ENCODE results near the gene JAKMIP2. TPM values are rescaled to one million over a fixed set of nuclear protein-coding genes. Genes with fewer than 3 reads are reported as not detected.
"Not testable (repeated sequence)": the region's sequence is repeated elsewhere in the genome, so short reads cannot be mapped to it uniquely, and the experiment has no call there.

Gene JAKMIP2
- total RNA-seq, 1 experiment from 2014 or later: 10.9 TPM

- POLR2A ChIA-PET: no interaction called here
- Mint-ChIP-seq H3K27me3 (ENCODE audit: low read depth) (no peaks in the 10 kb centered on the region), H3K27ac (peak overlapping the region; percentile 3; the same call in 1 of the 2 replicates), H3K4me3 (no peak overlapping the region), H3K36me3 (peaks cover 14% of the 10 kb centered on the region), H3K4me1 (peaks cover 41% of the 10 kb centered on the region), H3K9me3 (peaks cover 6% of the 10 kb centered on the region)
- ATAC-seq: no peak
- CTCF ChIA-PET: no interaction called here
- no peak for DNase-seq (ENCODE audit: low spot score)
- TF ChIP-seq ZSCAN18 (CRISPR knock-in tag; IDR thresholded peaks at IDR 0.05): no peak
- TF ChIP-seq MLX (CRISPR knock-in tag; IDR thresholded peaks at IDR 0.05): no peak
Observed at GRCh38 chr5:147731431-147732290, 50.9 kb downstream of the JAKMIP2 start.

- peaks cover 8% of the 10 kb centered on the region for H3K36me3 Mint-ChIP-seq
- no peaks in the 10 kb centered on the region for H3K27me3 Mint-ChIP-seq (ENCODE audit: low read depth)
- no peak for TF ChIP-seq ATF2 (CRISPR knock-in tag; IDR thresholded peaks at IDR 0.05; ENCODE audit: borderline replicate concordance, low read depth)
- no peak for TF ChIP-seq ZNF512 (CRISPR knock-in tag; IDR thresholded peaks at IDR 0.05; ENCODE audit: borderline replicate concordance)
- TF ChIP-seq E2F1 (CRISPR knock-in tag; IDR thresholded peaks at IDR 0.05): no peak
- no peak for TF ChIP-seq USF1 (CRISPR knock-in tag; IDR thresholded peaks at IDR 0.05)
- TF ChIP-seq NR3C1 (CRISPR knock-in tag; conservative IDR thresholded peaks at IDR 0.05; ENCODE audit: low read depth): no peak
- TF ChIP-seq TEAD1 (CRISPR knock-in tag; IDR thresholded peaks at IDR 0.05): no peak
- TF ChIP-seq ZMAT4 (CRISPR knock-in tag; IDR thresholded peaks at IDR 0.05): no peak
- TF ChIP-seq ETV6 (CRISPR knock-in tag; IDR thresholded peaks at IDR 0.05): no peak
- peaks cover 17% of the 10 kb centered on the region for H3K4me1 Mint-ChIP-seq
- ATAC-seq (no peak), DNase-seq (ENCODE audit: low spot score) (no peak)
- no peak overlapping the region for H3K4me3 Mint-ChIP-seq
- CTCF ChIA-PET: interaction anchor here (1.2 kb wide), 1 partner anchor 14 kb away, joined by 5 read pairs; no protein-coding TSS in a partner anchor
- POLR2A ChIA-PET: no interaction called here
- H3K27ac Mint-ChIP-seq: no peak overlapping the region
- no peaks in the 10 kb centered on the region for H3K9me3 Mint-ChIP-seq
Observed at GRCh38 chr5:147727200-147727599, 55.3 kb downstream of the JAKMIP2 start.

- peak overlapping the region; percentile 28 for H3K27ac Mint-ChIP-seq
- not testable (repeated sequence) for H3K36me3 Mint-ChIP-seq
- peak; percentile 66 for DNase-seq (ENCODE audit: low spot score)
Observed at GRCh38 chr5:147721191-147721960, 61.2 kb downstream of the JAKMIP2 start.

More at GRCh38 chr5:147721191-147721960, 61.2 kb downstream of the JAKMIP2 start:
- ATAC-seq; H3K9me3 Mint-ChIP-seq; H3K4me1 Mint-ChIP-seq; H3K27me3 Mint-ChIP-seq (ENCODE audit: low read depth); CTCF ChIA-PET: not testable (repeated sequence)
- POLR2A ChIA-PET: interaction anchor here (1.2 kb wide), 1 partner anchor 59 kb away, joined by 3 read pairs; no protein-coding TSS in a partner anchor
- peak overlapping the region; percentile 88 for H3K4me3 Mint-ChIP-seq
- peak; percentile 46; the same call in 1 of the 2 replicates for TF ChIP-seq FOXK1 (CRISPR knock-in tag; IDR thresholded peaks at IDR 0.05)
